Skeletal muscle cell (primary cell): Measurements from ENCODE around the gene PRR7.

Experiments used
- DNase-seq: peaks from one replicate; pipeline ENCODE4 v3.0.0-alpha.2; 2010; ENCODE audit warnings: low read depth
- H3K4me3 ChIP-seq: 2 replicates; pipeline ENCODE4 v1.5.1; 2011; ENCODE audit warnings: low read depth, mild to moderate bottlenecking, control low read depth, low read length, moderate library complexity

PRR7 gene

GRCh38 chr5:177421062-177421798, 25.4 kb upstream of the PRR7 start:
- no peak overlapping the region for H3K4me3 ChIP-seq
- DNase-seq: no peak

- DNase-seq: no peak
- no peak overlapping the region for H3K4me3 ChIP-seq
Measured at GRCh38 chr5:177423671-177424070, 22.9 kb upstream of the PRR7 start.

DNA sequence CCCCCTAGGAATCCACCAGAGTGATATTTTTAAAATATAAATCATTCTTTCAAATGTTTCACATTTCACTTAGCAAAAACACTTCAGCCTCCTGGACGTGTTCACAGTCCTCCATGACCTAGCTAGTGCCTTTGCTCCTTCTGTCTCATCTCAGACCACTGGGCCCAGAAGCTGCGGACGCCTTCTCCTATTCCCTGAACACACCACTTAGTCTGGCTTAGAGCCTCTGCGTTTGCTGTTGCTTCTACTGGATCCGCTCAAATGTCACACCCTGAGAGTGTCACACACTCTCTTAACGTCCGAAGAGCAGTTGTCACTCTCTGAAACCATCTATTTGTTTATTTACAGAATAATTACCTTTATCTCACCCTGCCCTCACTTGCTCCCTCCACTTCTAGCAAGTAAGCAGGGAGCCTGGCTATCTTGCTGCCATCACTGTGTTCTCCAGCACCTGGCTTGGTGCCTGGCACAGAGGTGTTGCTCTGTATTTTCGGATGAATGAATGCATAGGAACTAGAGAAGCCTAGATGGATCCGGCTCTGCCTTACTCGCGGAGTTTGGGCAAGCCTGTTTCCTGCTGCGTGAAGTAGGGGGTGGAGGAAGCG, 21.3 kb upstream of the PRR7 start:
- no peak for DNase-seq
- H3K4me3 ChIP-seq: peak overlapping the region; percentile 54

- H3K4me3 ChIP-seq: peak overlapping the region; percentile 54
- peak; percentile 100 for DNase-seq
Measured at GRCh38 chr5:177425801-177426565, 20.6 kb upstream of the PRR7 start.

GRCh38 chr5:177426566-177427210, 19.9 kb upstream of the PRR7 start, which contains the start of gene GRK6:
Gene GRK6 (plus strand): TSS chr5:177426676. CDS start chr5:177426846, 170 bp downstream.
- no peak for DNase-seq
- peak within 1 kb of the TSS; percentile 83 for H3K4me3 ChIP-seq

GRCh38 chr5:177427211-177427822, 19.3 kb upstream of the PRR7 start:
- DNase-seq: no peak
- H3K4me3 ChIP-seq: peak overlapping the region; percentile 83

DNA sequence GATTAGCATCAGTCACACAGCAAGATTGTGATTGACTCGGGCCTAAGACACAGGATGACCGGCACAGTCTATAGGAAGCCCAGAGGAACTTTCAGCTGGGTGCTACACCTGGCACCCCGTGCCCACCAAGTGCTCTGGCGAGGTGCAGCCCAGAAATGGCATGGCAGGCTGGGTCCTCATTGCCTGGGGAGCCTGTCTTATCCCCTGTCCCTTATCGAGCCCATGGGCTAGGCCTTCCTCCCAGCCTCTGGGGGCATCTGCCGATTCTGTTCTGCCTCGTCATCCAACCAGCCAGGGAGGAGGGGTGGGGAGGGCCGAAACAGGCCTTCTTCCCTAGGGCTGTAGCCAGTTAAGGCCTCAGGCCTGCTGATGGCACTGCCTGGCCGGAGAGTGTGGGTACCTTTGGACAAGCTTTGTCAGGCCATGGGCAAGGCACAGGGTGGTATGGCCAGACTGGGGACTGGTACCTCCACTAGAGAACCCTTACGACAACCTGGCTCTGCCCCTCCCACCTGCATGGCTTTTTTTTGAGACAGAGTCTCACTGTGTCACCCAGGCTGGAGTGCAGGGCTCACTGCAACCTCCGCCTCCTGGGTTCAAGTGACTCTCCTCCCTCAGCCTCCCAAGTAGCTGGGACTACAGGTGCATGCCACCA, 18.6 kb upstream of the PRR7 start:
- H3K4me3 ChIP-seq: no peak overlapping the region
- no peak for DNase-seq

DNA sequence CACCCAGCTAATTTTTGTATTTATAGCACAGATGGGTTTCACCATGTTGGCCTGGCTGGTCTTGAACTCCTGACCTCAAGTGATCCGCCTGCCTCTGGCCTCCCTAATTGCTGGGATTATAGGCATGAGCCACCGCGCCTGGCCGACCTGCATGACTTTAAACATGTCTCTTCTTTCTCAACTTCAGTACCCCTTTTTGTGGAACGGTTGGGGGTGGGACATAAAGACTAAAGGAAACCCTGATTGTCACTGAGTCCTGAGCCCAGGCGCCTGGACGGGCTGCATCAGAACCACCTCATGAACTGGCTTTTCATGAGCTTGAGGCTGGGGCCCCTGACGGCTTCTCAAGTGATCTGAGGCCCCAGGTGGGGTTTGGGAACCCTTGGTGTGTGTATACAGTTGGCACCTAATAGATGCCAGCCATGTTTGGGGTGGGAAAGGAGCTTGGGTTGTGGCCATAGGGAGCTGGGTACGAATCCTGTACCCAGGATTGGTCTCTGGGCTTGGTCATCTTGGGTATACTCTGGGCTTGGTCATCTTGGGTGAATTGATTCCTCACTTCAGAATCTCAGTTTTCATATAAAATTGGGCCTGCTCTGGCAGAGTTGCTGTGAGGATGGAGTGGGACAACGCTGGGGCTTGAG, 17.9 kb upstream of the PRR7 start:
- H3K4me3 ChIP-seq: no peak overlapping the region

GRCh38 chr5:177429248-177430040, 17.2 kb upstream of the PRR7 start:
- no peak for DNase-seq
- no peak overlapping the region for H3K4me3 ChIP-seq

More for the DNA sequence above, 17.9 kb upstream of the PRR7 start:
- DNase-seq: no peak

GRCh38 chr5:177430140-177430951, 16.3 kb upstream of the PRR7 start:
- no peak overlapping the region for H3K4me3 ChIP-seq
- DNase-seq: no peak

- H3K4me3 ChIP-seq: no peak overlapping the region
- DNase-seq: no peak
Measured at GRCh38 chr5:177430972-177431316, 15.7 kb upstream of the PRR7 start.

DNA sequence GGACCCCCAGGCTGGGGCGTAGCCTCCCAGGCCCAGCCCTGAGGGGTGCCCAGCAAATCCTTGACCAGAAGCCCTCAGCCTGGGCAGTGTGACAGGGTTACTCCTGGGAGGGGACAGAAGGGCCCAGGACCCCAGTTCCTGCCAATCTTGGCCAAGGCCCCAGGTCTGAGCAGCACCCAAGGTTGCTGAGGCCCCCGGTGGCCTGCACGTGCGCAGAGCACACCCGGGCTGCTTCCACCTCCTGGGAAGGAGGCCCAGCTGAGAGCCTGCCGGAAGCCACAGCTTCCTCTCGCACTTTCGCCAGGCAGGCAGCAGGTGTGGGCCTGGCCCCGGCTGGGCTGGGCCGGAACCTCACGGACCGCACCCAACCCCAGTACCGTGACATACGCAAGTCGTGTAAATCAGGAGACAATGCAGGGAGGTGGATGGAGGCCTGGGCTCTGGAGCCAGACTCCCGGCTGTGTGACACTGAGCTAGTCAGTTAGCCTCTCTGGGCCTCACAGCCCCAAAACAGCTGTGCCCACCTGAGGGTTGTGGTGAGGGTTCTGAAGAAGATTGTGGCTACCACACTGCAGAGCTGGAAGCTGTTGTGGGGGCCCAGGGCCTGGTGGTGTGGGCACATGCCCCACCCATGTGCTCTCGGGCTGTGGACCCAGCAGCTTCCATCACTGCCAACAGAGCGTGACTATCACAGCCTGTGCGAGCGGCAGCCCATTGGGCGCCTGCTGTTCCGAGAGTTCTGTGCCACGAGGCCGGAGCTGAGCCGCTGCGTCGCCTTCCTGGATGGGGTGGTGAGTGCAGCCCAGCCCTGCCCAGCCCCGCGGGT, 15.1 kb upstream of the PRR7 start:
- no peak overlapping the region for H3K4me3 ChIP-seq
- DNase-seq: no peak

- no peak overlapping the region for H3K4me3 ChIP-seq
- DNase-seq: no peak
Measured at GRCh38 chr5:177432143-177432838, 14.3 kb upstream of the PRR7 start.

DNA sequence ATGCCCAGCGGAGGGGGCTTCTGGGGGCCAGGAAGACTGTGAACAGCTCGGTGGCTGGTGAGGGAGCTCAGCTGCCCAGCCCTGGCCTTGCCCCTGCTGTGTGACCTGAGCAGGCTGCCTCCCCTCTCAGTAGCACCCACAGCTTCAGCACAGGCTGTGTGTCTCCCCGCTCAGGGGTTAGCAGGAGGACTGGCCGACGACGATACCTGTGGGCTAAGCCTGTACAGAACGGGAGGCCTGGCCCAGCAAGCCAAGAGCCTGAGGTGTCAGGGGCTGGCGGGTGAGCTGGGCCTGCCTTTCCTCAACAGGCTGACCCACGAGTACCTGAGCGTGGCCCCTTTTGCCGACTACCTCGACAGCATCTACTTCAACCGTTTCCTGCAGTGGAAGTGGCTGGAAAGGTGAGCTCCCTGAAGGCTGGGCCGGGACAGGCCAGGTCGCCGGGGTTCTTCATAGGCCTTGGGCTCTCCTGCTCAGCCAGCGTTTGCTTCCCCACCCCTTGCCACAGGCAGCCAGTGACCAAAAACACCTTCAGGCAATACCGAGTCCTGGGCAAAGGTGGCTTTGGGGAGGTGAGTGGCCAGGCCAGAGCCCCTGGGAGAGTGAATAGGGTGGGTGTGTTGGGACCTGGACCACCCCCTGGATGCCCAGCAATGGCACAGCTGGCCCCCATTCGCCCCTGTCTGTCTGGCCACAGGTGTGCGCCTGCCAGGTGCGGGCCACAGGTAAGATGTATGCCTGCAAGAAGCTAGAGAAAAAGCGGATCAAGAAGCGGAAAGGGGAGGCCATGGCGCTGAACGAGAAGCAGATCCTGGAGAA, 13.6 kb upstream of the PRR7 start:
- no peak overlapping the region for H3K4me3 ChIP-seq
- DNase-seq: no peak

GRCh38 chr5:177433658-177434217, 12.9 kb upstream of the PRR7 start:
- no peak overlapping the region for H3K4me3 ChIP-seq
- DNase-seq: no peak
